A549 (cell line): Measurements from ENCODE around the gene C2CD3. TPM values are rescaled to one million over a fixed set of nuclear protein-coding genes. Genes with fewer than 3 reads are reported as not detected.
"Not testable (repeated sequence)": the region's sequence is repeated elsewhere in the genome, so short reads cannot be mapped to it uniquely, and the experiment has no call there.

Source experiments
- ATAC-seq, 2 experiments: fragments of 200-7000 bp in 1 of 2; fragments of >200 bp in 1 of 2; cut with Nextera tagmentation in 1 of 2; cut with Tn5 transposase in 1 of 2; 3 replicates each; pipeline versions ENCODE4 v1.8.0 to v1.9.1; 2018 to 2020; ENCODE audit warnings: mild to moderate bottlenecking in 1 of 2, moderate library complexity in 1 of 2
- CTCF ChIA-PET: fragments of 300-600 bp; sonication (Branson Sonifier 250); formaldehyde crosslinking; extraction: SDS; loops from one replicate; lab custom pipeline; 2021; ENCODE audit warnings: antibody characterized with exemption, inconsistent platforms; lab: Yijun Ruan, JAX
- POLR2A ChIA-PET: fragments of 350-600 bp; formaldehyde crosslinking; extraction: SDS; loops from one replicate; lab custom pipeline; 2021; ENCODE audit warnings: antibody characterized with exemption, inconsistent platforms; lab: Yijun Ruan, JAX
- DNase-seq, 2 experiments: peaks; one replicate each; pipeline versions ENCODE4 v3.0.0 to v3.0.0-alpha.2; 2011 to 2016; ENCODE audit warnings: low read depth in 1 of 2, low spot score in 1 of 2
- FAIRE-seq: peaks from 2 replicates; lab custom pipeline; 2011; peaks lifted over from hg19 to GRCh38; lab: Jason Lieb, UNC
- H3K27ac ChIP-seq, 2 experiments: fragments of >200 bp; sonication (Bioruptor Twin); formaldehyde crosslinking; 3 replicates each; pipeline ENCODE4 v1.5.1; 2016 to 2017
- H3K4me1 ChIP-seq: fragments of >200 bp; sonication (Bioruptor Twin); formaldehyde crosslinking; 3 replicates; pipeline ENCODE4 v1.6.1; 2016
- H3K4me2 ChIP-seq: fragments of >200 bp; sonication (Bioruptor Twin); formaldehyde crosslinking; 3 replicates; pipeline ENCODE4 v1.6.1; 2016
- H3K4me3 ChIP-seq: fragments of >200 bp; sonication (Bioruptor Twin); formaldehyde crosslinking; 3 replicates; pipeline ENCODE4 v1.5.1; 2016
- H3K9me3 ChIP-seq: fragments of >200 bp; sonication (Bioruptor Twin); formaldehyde crosslinking; 3 replicates; pipeline ENCODE4 v1.6.1; 2016
- CBX8 ChIP-seq: fragments of 200-600 bp; sonication (generic); IDR thresholded peaks from 2 replicates; pipeline ENCODE4 v1.6.1; 2016
- E2F6 ChIP-seq: IDR thresholded peaks from 2 replicates; pipeline ENCODE4 v1.6.1; 2012; ENCODE audit warnings: low read depth, borderline replicate concordance
- ELK1 ChIP-seq: fragments of 150-350 bp; IDR thresholded peaks from 2 replicates; pipeline ENCODE4 v1.6.1; 2014; ENCODE audit warnings: low read depth, mild to moderate bottlenecking, low read length
- FOSB ChIP-seq: fragments of 250-450 bp; sonication (Bioruptor Pico); IDR thresholded peaks from 2 replicates; pipeline ENCODE4 v1.5.0; 2020; ENCODE audit warnings: mild to moderate bottlenecking, moderate library complexity
- FOSL2 ChIP-seq, 2 experiments: fragments of 450-650 bp in 1 of 2; fragments of >200 bp in 1 of 2; sonication (Bioruptor Twin) in 1 of 2; formaldehyde crosslinking; IDR thresholded peaks; 2 replicates each; pipeline versions ENCODE4 v1.5.0 to v1.6.1; 2016 to 2020; ENCODE audit warnings: mild to moderate bottlenecking in 1 of 2, moderate library complexity in 1 of 2
- GATA3 ChIP-seq: IDR thresholded peaks from 2 replicates; pipeline ENCODE4 v1.6.1; 2012; ENCODE audit warnings: borderline replicate concordance
- HDAC2 ChIP-seq: fragments of 200-600 bp; sonication (generic); IDR thresholded peaks from 2 replicates; pipeline ENCODE4 v1.6.1; 2016
- JUN ChIP-seq, 2 experiments: fragments of >200 bp; sonication (Bioruptor Twin); formaldehyde crosslinking; IDR thresholded peaks; 2 replicates in 1 of 2; 3 replicates in 1 of 2; pipeline ENCODE4 v1.6.1; 2016 to 2017
- MAFK ChIP-seq: fragments of 450-650 bp; IDR thresholded peaks from 2 replicates; pipeline ENCODE4 v1.6.1; 2014; ENCODE audit not compliant: partially characterized antibody
- NPAS2 ChIP-seq: fragments of 250-450 bp; sonication (Bioruptor Pico); IDR thresholded peaks from 2 replicates; pipeline ENCODE4 v1.8.0; 2022; ENCODE audit warnings: mild to moderate bottlenecking, moderate library complexity, borderline replicate concordance
- NR3C1 ChIP-seq: fragments of >200 bp; sonication (Bioruptor Twin); formaldehyde crosslinking; IDR thresholded peaks from 3 replicates; pipeline ENCODE4 v1.6.1; 2017
- PHF8 ChIP-seq: fragments of 200-600 bp; sonication (generic); IDR thresholded peaks from 2 replicates; pipeline ENCODE4 v1.6.1; 2016; ENCODE audit warnings: low read depth, mild to moderate bottlenecking, antibody characterized with exemption, moderate library complexity, borderline replicate concordance
- POLR2AphosphoS2 ChIP-seq: conservative IDR thresholded peaks from 2 replicates; pipeline ENCODE4 v1.6.1; 2012; ENCODE audit warnings: low read length, improper control_type of control experiment, inconsistent platforms
- RARB ChIP-seq: fragments of 250-450 bp; sonication (Bioruptor Pico); IDR thresholded peaks from 2 replicates; pipeline ENCODE4 v1.8.0; 2021; ENCODE audit warnings: mild to moderate bottlenecking, moderate library complexity
- RNF2 ChIP-seq: fragments of 200-600 bp; sonication (generic); IDR thresholded peaks from 2 replicates; pipeline ENCODE4 v1.6.1; 2016; ENCODE audit warnings: low read depth, mild to moderate bottlenecking, antibody characterized with exemption, moderate library complexity, borderline replicate concordance
- TFCP2L1 ChIP-seq: fragments of 250-450 bp; sonication (Bioruptor Pico); IDR thresholded peaks from 2 replicates; pipeline ENCODE4 v1.5.0; 2021; ENCODE audit warnings: mild to moderate bottlenecking
- WGBS: methylation state at CpG from one replicate; pipeline ENCODE4 v1.1.6; 2017; ENCODE audit errors: missing lambda C conversion rate; 5-methylcytosine and 5-hydroxymethylcytosine counted together
- polyA plus RNA-seq, 4 experiments: library from polyadenylated mRNA; depleted of rRNA in 3 of 4; stranded (reverse); fragments of >200 nt; fragmentation: RNase III in 1 of 4; extraction: RNeasy Plus Mini Kit Qiagen cat#74134 plus additional on column Dnase treatment in 1 of 4; gene quantifications; 2 replicates in 3 of 4; 3 replicates in 1 of 4; pipeline ENCODE4 v1.2.3, GENCODE V29; 2011 to 2017

C2CD3 gene
- polyA plus RNA-seq, 2 of the 4 experiments (the other 2 are of a cell fraction), result 15.2 to 19.8 TPM

GRCh38 chr11:74141908-74142307, 28.9 kb downstream of the C2CD3 start:
- peaks cover 67% of the 10 kb centered on the region for H3K4me1 ChIP-seq
- ChIA-PET CTCF (no interaction called here), POLR2A (no interaction called here)
- FAIRE-seq (no peak), ATAC-seq (no peak), DNase-seq (no peak)
- H3K9me3 ChIP-seq, result no peaks in the 10 kb centered on the region
- no peak for TF ChIP-seq PHF8
- TF ChIP-seq POLR2AphosphoS2, result no peak
- TF ChIP-seq MAFK, result no peak
- TF ChIP-seq TFCP2L1 (CRISPR knock-in tag), result no peak
- no peak for TF ChIP-seq HDAC2
- TF ChIP-seq CBX8, result no peak
- no peak for TF ChIP-seq FOSL2 (IDR thresholded peaks at IDR 0.05)
- no peak for TF ChIP-seq FOSL2 (CRISPR knock-in tag; IDR thresholded peaks at IDR 0.05)
- TF ChIP-seq ELK1, result no peak
- no peak for TF ChIP-seq RNF2
- TF ChIP-seq RARB (CRISPR knock-in tag), result no peak
- TF ChIP-seq NPAS2, result no peak
- TF ChIP-seq NR3C1, result no peak
- peak overlapping the region; percentile 33 for H3K4me2 ChIP-seq
- no peak overlapping the region for H3K4me3 ChIP-seq
- WGBS, result 76% methylated on average over 3 of the region's 3 CpGs
- peak overlapping the region; percentile 88 to 90 for H3K27ac ChIP-seq

- peak in 1 of 2 experiments; percentile 82 for DNase-seq
- 57% methylated on average over 2 of the region's 2 CpGs for WGBS
- CTCF ChIA-PET, result no interaction called here
- H3K27ac ChIP-seq, result peak overlapping the region; percentile 88 to 90
- POLR2A ChIA-PET, result no interaction called here
- peak in 1 of 2 experiments; percentile 59; a peak in 3 of 6 replicates for ATAC-seq
- no peak overlapping the region for H3K4me3 ChIP-seq
- peaks cover 68% of the 10 kb centered on the region for H3K4me1 ChIP-seq
- FAIRE-seq, result no peak
- no peak for TF ChIP-seq JUN (IDR thresholded peaks at IDR 0.05)
- peak; percentile 67 for TF ChIP-seq MAFK
- no peak for TF ChIP-seq FOSB (CRISPR knock-in tag)
- no peak for TF ChIP-seq E2F6
- TF ChIP-seq, all 56 proteins: peak for 1
- Histone ChIP-seq H3K9me3 (no peaks in the 10 kb centered on the region), H3K4me2 (peak overlapping the region; percentile 33)
Observed at GRCh38 chr11:74141241-74141695, 29.5 kb downstream of the C2CD3 start.

- H3K4me2 ChIP-seq, result peak overlapping the region; percentile 76
- peaks cover 77% of the 10 kb centered on the region for H3K4me1 ChIP-seq
- FAIRE-seq, H3K4me3 ChIP-seq, DNase-seq, H3K9me3 ChIP-seq, ATAC-seq: not testable (repeated sequence)
- ChIA-PET POLR2A (interaction anchor here (0.6 kb wide), 1 partner anchor 31 kb away, joined by 3 read pairs; the partner anchor contains the start of genes C2CD3 and PPME1), CTCF (interaction anchor here (2.0 kb wide), 1 partner anchor 31 kb away, joined by 6 read pairs; the partner anchor contains the start of genes C2CD3 and PPME1)
- 97% methylated on average over 1 of the region's 1 CpG for WGBS
- peak; percentile 51; the same call in 1 of the 2 replicates for TF ChIP-seq GATA3
- peak overlapping the region; percentile 88 to 90 for H3K27ac ChIP-seq
Observed at GRCh38 chr11:74139919-74140431, 30.8 kb downstream of the C2CD3 start.
